RWPE1 (cell line): ENCODE data around the gene ACADL.

Source experiments
- CTCF ChIA-PET: fragments of 350-600 bp; sonication (Branson Sonifier 250); formaldehyde crosslinking; extraction: SDS; loops from one replicate; lab custom pipeline; 2021; lab: Yijun Ruan, JAX
- POLR2A ChIA-PET: fragments of 400-600 bp; formaldehyde crosslinking; extraction: SDS; loops from one replicate; lab custom pipeline; 2020; ENCODE audit warnings: antibody characterized with exemption; ENCODE audit not compliant: low non-redundant PET; lab: Yijun Ruan, JAX
- DNase-seq: peaks from one replicate; pipeline ENCODE4 v3.0.0; 2012; ENCODE audit warnings: low spot score
- H3K27ac ChIP-seq: fragments of 450-650 bp; 2 replicates; pipeline ENCODE4 v1.5.1; 2017
- TF ChIP-seq, protein P1 (sequence below): fragments of 450-650 bp; conservative IDR thresholded peaks from 2 replicates; pipeline ENCODE4 v1.5.1; 2017; ENCODE audit warnings: low read depth, mild to moderate bottlenecking

The ACADL gene

DNA sequence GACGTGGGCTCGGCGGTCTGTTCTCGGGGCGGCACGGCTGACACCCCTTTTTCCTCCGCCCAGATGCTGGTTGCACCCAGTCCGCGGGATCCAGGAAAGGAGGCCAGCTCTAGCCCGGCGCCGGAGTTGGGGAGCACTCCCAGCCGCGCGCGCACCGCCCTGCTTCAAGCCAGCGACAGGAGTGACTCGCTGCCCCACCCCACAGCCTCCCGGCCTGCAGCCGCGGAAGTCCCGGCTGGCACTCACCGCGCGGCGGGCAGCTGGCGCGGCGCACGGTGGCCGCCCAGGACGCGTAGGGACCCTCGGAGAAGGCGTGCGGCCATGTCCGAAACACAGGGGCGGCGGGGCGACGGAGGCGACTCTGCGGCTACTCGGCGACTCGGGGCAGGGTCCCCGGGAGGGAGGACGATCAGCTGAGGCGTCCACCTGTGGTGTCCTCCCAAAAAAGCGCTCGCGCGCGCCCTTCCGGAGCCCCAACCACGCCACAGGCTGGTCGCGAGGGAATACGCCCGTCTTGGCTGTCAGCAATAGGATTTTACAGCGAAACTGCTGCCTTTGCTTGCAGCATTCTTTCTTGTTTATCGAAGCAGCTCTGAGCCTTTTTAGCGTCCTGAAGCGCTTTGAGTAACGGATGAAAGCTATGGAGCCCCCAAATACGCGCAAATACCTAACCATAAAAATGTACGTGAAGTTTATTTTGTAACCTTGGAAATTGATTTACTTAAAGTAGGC is at the start of gene ACADL:
Gene ACADL, minus strand, starts transcription at position 507 of the 732 bp plus-strand sequence. Its CDS starts 184 bp downstream, at position 323.
- DNase-seq: peak; percentile 36
- H3K27ac ChIP-seq: no peak within 1 kb of the TSS
- ChIA-PET CTCF (interaction anchor here (0.6 kb wide), 1 partner anchor 169 kb away, joined by 3 read pairs; no protein-coding TSS in a partner anchor), POLR2A (no interaction called here)
- TF ChIP-seq, protein P1, sequence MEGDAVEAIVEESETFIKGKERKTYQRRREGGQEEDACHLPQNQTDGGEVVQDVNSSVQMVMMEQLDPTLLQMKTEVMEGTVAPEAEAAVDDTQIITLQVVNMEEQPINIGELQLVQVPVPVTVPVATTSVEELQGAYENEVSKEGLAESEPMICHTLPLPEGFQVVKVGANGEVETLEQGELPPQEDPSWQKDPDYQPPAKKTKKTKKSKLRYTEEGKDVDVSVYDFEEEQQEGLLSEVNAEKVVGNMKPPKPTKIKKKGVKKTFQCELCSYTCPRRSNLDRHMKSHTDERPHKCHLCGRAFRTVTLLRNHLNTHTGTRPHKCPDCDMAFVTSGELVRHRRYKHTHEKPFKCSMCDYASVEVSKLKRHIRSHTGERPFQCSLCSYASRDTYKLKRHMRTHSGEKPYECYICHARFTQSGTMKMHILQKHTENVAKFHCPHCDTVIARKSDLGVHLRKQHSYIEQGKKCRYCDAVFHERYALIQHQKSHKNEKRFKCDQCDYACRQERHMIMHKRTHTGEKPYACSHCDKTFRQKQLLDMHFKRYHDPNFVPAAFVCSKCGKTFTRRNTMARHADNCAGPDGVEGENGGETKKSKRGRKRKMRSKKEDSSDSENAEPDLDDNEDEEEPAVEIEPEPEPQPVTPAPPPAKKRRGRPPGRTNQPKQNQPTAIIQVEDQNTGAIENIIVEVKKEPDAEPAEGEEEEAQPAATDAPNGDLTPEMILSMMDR: no peak

DNA sequence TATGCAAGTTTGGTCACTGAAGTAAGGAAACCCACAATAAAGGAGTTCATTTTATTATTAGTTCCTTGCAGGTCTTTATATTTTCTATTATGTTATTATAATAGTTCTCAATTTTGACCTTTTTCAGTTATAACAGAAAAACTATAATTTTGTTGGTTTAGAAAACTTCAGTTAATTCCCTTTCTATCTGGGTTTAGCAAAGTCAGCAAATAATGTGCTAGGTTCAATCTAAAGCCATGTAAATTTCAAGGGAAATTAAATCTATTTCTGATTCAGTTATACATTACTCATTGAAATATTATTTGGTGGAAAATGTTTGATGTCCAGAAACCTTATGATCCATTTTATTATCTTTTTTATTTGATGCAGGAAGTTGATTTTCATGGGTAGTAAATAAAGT is 46.1 kb upstream of the ACADL start:
- DNase-seq: no peak
- TF ChIP-seq, protein P1: no peak
- ChIA-PET POLR2A (no interaction called here), CTCF (no interaction called here)
- H3K27ac ChIP-seq: no peak overlapping the region

DNA sequence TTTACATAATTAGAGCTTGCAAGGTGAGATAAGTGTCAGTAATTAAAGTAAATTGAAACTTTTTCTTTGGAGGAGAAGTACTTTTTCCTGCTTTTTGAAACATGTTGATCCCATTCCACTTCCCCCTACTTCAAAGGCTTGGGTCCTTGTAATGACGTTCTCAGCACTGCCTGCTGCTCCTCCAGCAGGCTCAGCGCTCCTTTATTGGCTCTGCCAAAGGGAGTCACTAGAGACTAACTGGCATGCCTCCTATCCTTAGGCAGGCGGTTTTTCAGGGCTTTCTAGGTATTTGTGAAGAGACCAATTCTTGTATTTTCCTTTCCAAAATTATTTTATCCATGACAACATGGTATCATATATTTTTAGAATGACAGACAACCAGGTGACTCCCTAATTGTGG is 43.9 kb upstream of the ACADL start:
- TF ChIP-seq, protein P1: no peak
- POLR2A ChIA-PET: no interaction called here
- CTCF ChIA-PET: no interaction called here
- no peak for DNase-seq
- H3K27ac ChIP-seq: no peak overlapping the region

DNA sequence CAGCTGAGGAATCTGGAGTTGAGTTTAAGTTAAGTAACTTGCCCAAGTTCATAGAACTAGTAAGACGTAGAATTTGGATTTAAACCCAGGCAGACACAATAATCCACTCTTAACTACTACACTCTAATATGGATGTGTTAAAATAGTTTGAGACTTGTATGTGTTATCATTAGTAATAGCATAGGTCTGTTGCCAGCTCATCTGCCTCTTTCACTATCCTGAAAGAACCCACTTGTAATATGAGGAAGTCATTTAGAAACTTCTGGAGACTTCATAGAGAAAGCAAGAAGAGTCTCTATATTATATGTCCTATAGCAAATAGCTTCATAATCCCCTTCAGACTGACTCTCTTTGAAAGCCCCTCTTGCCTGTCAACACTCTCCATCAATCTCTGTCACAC is 43.0 kb upstream of the ACADL start:
- POLR2A ChIA-PET: no interaction called here
- CTCF ChIA-PET: no interaction called here
- TF ChIP-seq, protein P1: no peak
- no peak overlapping the region for H3K27ac ChIP-seq
- no peak for DNase-seq

DNA sequence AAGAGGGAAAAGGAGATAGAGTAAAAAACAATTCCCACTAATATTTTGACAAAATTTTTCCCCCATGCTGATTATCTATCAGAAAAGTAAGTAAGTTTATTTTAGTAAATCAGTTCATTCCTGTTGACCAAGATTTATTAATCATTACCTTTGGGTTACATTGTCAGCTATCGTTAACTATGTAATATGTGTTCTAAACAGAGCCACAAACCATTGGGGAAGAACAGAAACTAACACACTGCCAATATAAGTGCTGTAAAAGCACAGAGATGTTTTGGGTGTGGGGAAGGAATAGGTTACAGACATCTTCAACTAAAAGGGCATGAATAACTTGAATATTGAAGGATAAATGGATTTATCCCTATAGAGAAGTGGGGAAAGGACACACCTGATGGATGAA is 42.5 kb upstream of the ACADL start:
- no peak overlapping the region for H3K27ac ChIP-seq
- no peak for DNase-seq
- POLR2A ChIA-PET: no interaction called here
- CTCF ChIA-PET: interaction anchor here (1.2 kb wide), 1 partner anchor 36 kb away, joined by 3 read pairs; no protein-coding TSS in a partner anchor
- TF ChIP-seq, protein P1: no peak

DNA sequence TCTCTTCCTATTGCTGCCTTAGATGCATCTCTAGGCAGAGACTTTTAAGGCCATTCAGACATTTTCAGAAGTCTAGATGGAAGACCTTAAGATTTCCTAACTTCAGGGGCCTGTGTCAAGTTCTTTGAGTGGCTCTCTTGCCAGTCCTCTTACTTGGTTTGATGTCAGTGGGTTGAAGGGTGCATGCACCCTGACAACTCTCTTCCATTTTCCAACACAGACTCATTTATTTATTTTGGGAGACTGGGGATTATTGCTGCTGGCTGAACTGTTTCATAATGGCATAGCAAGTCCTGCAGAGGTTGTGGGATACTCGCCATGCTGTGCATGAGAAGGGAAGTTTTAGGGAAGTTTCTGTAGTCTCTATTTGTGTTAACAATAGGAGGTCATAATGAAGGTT is 39.0 kb upstream of the ACADL start:
- no peak for DNase-seq
- ChIA-PET POLR2A (no interaction called here), CTCF (no interaction called here)

More for the DNA sequence above, 39.0 kb upstream of the ACADL start:
- TF ChIP-seq, protein P1: no peak
- no peak overlapping the region for H3K27ac ChIP-seq
